Activated CD4-positive, alpha-beta T cell treated with anti-CD3 and anti-CD28 coated beads, Interleukin-2, amount 50 U/mL, for 16 hours (primary cell): ENCODE data around the gene BRMS1.
"Not testable (repeated sequence)": the region's sequence is repeated elsewhere in the genome, so short reads cannot be mapped to it uniquely, and the experiment has no call there.

Experiments
- DNase-seq: peaks from one replicate; pipeline ENCODE4 v3.0.0-alpha.2; 2020

Gene BRMS1, protein sequence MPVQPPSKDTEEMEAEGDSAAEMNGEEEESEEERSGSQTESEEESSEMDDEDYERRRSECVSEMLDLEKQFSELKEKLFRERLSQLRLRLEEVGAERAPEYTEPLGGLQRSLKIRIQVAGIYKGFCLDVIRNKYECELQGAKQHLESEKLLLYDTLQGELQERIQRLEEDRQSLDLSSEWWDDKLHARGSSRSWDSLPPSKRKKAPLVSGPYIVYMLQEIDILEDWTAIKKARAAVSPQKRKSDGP

DNA sequence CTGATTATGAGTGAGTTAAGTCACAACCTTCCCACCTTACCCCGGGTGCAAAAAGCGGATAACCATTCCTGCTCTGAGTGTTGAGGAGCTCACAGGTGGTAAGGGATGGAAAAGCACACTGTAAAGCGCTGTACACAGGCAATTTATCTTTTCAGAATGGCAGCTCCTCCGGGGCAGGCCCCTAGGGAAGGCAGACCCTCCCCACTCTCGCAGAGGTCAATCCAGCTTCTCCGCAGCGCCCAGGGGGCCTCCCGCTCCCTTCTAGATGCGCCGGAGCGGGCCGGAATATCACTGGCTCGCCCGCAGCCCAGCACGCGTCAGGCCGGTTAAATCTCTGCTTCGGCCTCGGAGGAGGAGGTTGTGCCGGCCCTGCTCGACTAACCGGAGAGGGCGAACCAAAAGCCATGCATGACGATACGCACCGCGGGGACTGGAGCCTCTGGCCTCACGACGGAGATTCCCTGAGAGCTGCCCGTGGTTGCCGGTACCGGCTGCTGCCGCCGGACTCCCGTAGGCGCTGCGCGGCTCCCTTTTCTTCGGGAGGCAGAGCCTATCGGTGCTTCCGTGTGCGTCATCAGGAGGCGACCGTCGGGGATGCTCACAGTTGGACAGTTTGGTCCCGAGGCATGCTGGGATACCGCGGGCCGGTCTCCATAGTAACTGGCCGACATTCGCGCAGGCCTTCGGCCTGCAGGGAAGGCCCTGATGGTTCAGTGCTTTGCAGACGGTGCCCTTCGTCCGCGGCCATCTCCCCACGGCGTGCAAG, at the start of gene BRMS1:
BRMS1 (minus strand) TSS at position 555 of the 766 bp plus-strand sequence. CDS start 2,870 bp downstream, outside the sequence.
- peak; percentile 97 for DNase-seq

DNA sequence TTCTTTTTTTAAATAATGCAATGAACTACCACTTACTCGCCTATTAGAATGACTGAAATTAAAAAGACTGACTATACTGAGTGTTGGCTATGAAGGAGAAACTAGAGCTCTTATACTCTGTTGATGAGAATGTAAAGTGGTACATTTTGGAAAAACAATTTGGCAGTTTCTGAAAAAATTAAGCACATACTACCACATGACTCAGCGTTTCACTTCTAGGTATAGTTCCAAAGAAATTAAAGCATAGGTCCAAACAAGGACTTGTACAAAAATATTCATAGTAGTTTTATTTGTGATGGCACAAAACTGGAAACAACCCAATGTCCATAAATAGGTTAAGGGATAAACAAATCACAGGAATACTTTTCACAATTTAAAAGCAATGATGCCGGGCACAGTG, 49.0 kb upstream of the BRMS1 start:
- no peak for DNase-seq

DNA sequence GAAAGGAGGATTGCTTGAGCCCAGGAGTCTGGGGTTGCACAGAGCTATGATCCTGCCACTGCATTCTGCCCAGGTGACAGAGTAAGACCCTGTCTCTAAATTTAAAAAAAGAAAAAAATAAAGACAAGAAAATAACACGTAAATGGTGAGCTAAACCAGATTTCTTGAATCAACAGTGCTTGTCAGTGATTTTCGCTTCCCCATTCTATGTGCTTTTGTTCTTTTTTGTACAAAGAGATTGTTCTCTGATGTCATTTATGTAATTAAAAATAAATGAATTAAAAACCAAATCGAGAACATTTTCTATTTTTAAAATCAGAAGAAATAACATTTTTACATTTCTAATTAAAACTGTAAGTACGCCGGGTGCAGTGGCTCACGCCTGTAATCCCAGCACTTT, 46.4 kb upstream of the BRMS1 start:
- no peak for DNase-seq

DNA sequence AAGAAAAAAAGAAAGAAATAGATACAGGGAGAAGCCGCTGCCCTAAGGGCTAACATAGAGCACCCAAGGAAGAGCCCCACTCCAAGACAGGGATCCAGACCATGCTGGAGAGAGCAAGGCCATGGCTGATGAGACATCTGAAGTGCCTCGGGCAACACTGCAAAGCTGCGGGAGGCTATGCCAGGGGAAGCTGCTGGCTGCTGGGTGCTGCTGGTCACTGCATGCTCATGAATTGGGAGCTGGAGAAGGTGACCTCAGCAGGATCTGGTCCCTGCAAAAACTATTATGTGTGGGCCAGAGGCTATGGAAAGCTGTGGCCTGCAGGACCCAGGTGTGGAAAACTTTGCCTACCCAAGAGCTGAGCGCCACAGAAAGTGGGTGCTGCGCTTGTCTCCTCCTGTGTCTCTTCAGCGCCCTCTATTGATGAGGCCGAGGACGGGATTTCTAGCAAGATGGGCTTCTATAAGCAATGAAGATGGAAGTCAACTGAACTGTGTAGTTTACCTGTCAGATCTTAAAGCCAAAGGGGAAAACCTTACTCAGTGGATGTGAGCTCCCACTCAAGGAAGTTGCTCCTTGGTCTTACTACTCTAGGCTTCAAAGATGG, 44.0 kb upstream of the BRMS1 start:
- peak; percentile 75 for DNase-seq

DNA sequence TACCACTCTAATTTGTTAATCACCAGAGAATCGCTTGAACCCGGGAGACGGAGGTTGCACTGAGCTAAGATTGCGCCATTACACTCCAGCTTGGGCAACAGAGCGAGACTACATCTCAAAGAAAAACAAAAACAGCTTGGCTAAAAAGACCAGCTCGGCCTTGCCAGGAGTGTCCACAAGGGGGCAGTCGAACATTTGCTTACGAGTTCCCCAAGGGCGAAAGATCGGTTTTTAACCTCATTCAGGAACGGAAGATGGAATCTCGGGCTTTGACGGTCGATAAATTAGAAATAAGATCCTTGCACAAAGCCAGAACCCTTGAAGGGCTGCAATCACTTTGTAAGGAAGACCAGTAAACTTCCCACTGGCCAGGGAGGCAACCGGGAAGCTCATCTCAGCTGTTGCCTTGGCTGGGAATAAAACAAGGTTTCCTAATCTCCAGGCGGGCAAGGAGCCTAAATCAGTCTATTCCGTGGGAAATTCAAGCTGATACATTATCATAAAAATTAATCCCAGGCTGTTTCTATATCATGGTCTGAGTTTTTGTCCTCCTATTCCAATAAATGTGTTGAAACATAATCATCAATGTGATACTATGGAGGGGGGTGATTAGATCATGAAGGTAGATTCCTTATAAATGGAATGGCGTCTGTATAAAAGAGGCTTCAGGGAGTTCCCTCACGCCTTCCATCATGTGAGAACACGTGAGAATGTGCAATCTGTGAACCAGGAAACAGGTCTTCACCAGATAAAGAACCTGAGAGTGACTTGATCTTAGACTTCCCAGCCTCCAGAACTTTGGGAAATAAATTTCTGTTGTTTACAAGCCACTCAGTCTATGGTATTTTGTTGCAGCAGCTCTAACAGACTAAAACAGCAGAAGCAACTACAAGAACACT, 41.5 kb upstream of the BRMS1 start:
- peak; percentile 80 for DNase-seq

DNA sequence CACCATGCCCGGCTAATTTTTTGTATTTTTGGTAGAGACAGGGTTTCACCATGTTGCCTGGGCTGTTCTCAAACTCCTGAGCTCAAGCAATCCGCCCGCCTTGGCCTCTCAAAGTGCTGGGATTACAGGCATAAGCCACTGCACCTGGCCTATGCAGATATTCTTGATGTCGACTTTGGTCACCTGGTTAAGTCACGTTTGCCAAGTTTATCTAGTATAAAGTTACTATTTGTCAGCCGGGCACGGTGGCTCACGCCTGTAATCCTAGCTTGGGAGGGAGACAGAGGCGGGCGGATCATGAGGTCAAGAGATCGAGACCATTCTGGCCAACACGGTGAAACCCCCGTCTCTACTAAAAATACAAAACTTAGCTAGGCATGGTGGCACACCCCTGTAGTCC, 39.4 kb upstream of the BRMS1 start:
- not testable (repeated sequence) for DNase-seq

DNA sequence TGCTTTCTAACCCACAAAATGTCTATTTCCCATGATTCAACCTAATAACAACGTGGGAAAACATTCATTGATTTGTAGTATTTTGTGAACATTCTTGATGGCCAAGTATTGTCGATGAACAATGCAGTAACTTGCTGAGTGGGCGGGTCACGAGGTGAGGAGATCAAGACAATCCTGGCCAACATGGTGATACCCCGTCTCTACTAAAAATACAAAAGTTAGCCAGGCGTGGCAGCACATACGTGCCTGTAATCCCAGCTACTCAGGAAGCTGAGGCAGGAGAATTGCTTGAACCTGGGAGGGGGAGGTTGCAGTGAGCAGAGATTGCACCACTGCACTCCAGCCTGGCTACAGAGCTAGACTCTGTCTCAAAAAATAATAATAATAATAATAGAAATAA, 35.4 kb upstream of the BRMS1 start:
- DNase-seq: not testable (repeated sequence)

DNA sequence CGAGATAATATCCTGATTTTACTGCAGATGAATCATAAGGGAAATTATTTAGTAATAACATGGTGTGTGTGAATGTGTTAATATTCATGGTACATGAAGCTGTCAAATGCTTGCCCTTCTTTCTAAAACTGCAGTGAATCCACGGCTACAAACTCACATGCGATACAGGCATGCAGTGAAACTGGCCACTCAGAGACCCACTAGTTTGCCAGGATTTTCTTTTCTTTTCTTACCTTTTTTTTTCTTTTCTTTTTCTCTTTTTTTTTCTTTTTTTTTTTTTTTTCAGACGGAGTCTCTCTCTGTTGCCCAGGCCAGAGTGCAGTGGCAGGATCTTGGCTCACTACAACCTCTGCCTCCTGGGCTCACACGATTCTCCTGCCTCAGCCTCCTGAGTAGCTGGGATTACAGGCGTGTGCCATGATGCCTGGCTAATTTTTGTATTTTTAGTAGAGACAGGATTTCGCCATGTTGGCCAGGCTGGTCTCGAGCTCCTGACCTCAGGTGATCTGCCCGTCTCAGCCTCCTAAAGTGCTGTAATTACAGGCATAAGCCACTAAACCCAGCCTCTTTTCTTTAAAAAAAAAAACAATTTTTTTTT, 28.9 kb upstream of the BRMS1 start:
- not testable (repeated sequence) for DNase-seq

DNA sequence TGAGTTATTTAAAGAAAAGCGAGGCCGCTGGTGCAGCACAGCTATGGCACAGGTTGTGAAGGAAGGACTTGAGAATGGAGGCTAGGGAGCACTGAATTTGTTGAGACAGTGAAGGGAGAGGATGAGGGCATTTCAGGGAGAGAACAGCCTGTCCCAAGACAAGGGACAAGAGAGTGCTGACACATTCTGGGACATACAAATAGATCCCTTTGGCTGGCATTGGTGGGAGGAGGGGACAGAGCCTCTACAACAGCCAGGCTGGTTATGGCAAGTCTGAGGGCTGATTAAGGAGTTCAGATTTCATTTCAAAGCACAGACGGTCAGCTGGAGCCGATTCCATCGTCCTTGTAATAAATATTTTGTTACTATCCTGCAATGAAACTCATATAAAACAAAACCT, 28.4 kb upstream of the BRMS1 start:
- DNase-seq: no peak

DNA sequence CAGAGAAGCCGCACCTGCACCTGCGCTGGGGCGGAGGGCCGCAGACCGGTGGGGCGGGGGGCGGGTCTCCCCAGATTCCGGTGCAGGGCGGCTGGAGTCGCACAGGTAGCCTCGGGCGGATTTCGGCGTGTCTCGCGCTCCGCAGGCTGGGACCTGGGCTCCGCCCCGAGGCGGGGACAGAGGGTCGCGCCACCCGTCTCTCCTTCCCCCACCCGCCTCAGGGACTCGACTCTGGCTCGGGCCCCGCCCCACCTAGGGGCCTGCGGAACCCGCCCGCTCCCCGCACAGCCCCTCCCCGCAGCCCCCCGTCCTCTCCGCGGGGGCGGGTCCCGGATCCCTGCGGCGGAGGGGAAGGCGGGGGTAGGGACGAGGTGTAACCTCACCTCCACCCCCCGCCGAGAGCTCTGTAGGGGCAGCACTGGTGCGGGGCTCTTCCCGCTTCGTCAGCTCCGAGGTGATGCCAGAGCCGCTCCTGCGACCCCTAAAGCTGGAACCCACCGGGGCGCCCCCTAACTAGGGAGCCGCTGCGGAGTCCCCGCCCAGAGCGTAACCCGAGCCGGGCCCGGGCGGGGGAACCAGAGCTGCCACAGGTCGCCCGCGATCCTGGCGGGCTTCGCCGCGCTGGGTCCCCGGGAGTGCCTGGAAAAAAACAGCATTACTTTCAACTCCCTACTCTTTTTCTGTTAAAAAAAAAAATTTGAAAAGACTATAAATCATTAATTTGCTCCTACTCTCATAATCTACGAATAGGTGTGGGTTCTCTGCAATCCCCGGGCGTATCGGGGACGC, 26.9 kb upstream of the BRMS1 start, which contains the start of gene SLC29A2:
SLC29A2 (minus strand) TSS at position 134 of the 789 bp plus-strand sequence. CDS start 169 bp downstream, outside the sequence.
- peak; percentile 83 for DNase-seq

DNA sequence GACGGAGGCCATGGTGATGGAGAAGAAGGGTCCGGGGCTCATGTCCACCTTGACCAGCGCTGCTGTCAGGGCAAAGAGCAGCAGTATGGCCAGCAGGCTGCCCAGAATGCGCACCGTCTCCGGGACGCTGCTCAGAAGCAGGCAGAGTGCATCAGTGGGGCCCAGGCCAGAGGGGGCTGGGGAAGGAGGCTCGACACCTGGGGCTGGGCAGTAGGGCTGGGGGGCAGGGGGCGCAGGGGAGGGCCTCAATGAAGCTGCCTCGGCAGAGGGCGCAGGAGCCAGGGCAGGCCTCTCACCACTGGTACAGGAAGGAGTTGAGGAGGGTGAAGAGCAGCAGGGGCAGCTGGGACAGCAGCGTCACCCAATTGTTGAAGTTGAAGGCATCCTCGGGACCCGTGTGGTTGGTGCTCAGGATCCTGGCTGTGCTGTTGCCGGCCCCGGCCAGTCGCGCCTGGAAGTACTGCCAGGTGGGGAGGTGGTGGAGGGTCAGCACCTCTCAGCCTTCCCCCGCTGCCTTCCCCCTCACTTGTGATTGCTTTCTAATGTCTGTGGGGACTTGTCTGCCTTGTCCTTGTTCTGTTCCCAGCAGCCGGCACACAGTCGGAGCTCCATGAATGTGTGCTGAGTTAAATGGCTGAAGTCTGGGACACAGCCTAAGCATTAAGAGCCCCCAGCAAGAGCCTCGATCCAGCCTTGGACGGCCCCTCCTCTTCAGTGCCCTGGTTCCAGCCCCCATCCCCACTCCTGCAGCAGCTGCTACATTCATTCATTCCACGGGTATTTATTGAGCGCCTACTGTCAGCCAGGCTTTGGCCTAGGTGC, 24.4 kb upstream of the BRMS1 start:
- DNase-seq: no peak

DNA sequence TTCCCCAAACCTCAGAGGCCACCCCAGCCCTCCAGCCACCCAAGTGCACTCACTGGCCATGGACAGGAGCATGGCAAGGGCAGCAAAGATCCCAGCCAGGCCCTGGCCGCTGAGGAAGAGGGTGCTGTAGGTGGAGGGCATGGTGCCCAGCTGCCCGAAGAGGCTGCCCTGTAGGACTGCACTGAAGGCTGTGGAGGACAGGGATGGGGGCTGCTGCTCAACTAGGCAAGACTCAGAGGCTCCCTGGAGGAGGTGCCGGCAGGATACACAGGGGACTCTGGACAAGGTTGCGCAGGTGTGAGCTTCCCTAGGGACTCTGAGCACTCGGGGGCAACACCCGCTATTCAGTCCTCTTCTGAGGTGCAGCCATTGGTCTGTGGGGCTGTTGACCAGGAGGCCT, 23.6 kb upstream of the BRMS1 start:
- no peak for DNase-seq

DNA sequence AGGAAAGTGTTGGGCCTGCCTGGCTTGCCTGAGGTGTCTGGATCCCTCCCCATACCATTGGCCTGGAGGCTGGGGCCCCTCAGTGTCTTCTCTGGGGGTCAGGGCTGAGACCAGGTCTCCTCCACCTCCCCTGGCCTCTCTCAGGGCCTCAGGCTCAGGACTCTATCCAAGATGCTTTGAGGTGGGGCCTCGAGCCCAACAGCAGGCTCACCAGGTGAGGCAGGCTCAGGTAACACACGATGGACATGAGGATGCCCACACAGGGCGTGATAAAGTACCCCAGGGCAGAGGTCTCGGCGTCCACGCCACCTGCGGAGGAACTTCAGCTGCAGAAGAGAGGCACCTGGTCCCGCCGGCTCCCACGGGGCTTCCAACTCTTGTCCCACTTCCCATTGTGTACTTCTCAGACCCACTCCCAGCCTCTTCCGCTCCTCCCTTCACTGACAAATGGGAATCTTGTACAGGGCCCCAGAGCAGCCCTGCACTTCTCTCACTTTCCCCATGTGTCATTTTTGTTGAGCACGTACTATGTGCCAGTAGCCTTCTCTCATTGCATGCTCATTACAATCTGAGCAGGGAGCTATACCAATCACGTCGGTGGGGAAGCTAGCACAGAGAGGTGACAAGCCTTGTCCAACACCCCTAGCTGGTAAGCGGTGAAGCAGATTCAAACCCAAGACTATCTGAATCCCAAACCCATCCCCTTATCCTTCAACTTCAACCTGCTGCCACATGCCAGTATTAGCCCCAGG, 22.8 kb upstream of the BRMS1 start:
- DNase-seq: no peak

DNA sequence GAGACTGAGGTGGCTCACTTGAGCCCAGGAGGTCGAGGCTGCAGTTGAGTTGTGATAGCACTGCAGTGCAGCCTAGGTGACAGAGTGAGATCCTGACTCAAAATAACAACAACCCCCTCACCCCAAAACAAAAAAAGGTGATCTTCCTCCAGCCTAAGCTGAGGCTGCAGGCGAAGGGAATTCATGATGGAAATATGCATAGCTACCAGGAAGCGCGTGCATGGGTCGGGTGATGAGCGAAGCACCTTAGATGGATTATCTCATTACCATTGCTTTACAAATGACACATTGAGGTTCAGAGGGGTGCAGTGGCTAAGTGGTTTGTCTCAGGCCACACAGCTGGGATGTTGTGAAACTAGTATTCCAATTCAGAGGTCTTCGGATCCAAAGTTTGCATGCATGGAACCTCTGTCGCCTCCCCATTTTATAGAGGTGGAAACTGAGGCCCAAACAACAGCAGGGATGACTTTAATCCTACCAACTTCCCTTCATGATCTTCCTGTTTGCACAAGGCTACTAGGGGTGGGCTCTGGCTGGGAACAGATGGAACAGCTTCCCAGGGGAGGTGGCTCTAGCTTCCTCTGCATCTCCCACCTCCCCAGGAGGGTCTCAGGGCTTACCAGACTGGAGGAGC, 22.1 kb upstream of the BRMS1 start:
- DNase-seq: no peak

DNA sequence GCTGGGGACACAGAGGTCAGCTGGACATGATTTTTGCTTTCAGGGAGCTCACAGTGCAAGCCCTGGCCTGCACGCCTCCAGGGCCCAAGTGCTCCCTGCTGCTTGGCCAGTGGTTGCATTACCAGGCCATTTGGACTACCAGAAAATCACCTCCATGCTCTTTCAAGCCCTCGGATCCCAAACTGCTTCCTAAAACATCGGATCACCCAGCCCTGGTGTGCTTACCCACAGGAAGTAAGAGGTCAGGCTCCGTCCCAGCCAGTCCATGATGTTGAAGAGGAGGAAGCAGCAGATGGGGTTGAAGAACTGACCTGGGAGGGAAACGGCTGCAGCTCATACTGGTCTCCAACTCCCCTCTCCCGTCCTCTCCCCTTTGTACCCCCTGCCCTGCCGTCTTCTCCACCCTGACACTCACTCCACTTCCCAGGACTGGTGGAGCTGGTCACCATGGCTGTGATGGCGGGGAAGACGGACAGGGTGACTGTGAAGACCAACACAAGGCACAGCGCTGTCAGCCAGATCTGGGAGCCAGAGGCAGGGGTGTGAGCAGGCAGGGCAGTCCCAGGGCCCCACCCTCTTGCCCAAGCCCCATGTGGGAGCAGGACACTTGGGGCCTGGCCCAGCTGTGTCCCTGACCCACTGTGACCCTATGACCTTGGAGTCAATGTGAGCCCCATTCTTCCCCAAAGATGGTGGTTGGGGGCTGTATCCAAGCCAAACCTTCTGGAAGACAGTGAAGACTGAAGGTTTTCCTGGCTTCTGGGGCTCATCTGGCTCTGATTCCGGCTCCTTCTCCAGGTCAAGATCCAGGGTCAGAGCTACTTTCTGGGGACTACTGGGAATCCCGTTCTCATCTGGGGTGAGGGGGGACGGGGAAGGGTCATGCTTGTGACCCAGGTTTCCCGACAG, 21.1 kb upstream of the BRMS1 start:
- DNase-seq: no peak

DNA sequence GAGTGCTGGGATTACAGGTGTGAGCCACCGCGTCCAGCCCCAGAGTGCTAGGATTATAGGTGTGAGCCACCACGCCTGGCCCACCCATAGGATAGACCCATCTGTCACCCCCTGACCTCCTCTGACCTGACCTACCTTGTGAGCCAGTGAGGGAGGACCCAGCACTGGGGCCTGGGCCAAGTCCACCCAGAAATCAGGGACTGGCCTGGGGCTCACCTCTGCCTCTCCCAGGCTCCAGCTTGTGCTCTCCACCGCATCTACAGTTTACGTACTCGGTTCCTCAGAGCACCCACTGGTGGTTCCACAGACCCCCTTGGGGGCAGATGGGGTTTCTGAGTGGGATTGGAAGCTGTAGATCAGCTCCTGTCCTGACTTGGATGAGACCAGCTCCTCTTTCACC, 20.3 kb upstream of the BRMS1 start:
- DNase-seq: no peak

DNA sequence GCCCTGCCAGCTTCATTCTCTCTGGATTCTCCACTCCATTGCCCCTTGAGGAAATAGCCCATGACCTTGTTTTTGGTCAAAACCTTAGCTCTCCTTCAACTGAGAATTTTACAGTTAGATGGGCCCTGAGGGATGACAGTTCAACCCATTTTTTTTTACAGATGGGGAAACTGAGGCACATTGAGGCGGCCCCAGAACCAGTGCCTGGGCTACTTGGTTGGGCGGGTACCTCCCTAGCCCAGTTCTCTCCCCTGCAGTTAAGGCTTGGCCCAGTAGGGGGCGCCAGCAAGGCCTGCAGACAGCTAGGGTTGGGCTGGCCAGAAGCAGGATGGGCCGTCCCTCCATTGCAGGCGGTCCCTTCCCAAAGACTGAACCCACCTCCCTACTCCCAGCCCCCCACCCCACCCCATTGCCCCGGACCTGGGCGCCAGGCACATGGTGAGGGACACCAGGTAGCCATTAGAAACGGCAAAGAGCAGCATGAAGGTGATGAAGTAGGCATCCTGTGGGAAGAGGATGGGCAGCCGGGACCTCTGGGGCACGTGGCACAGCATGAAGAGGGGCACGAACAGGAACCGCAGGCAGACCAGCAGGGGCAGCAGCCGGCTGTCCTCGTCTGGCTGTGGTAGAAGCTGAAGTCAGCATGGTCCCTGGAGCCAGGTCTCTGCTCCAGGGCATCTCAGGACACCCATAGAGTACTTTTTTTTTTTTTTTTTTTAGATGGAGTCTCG, 19.1 kb upstream of the BRMS1 start:
- peak; percentile 76 for DNase-seq

DNA sequence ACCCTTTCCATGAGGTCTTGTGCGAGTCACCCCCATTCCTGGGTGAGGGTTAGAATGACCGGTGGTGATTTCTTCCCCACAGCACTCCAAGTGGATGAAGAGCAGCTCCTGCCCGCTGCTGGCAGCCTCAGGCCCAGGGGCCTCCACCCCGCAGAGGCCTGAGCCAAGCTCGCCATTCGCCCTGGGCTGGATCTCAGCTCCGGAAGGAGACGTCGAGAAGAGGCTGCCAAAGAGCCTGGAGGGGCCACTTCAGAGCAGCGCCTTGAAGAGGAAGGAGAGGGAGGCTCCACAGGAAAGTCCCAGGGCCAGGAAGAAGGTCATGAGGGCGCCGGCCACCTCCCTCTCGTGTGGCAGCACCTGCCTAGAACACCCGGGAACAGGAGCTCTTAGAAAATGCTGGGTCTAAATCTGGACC, 18.3 kb upstream of the BRMS1 start:
- DNase-seq: no peak
